Thoracic aorta (tissue), 2 donors: ENCODE results near the gene KLRC2. TPM values are rescaled to one million over a fixed set of nuclear protein-coding genes. Genes with fewer than 3 reads are reported as not detected.
"Not testable (repeated sequence)": the region's sequence is repeated elsewhere in the genome, so short reads cannot be mapped to it uniquely, and the experiment has no call there.

ENCODE experiments used
- ATAC-seq: fragments of 150-250 bp; one replicate; pipeline ENCODE4 v1.8.0; 2017; ENCODE audit warnings: low read depth; ENCODE audit not compliant: insufficient number of reproducible peaks, low FRiP score
- DNase-seq: peaks from one replicate; pipeline ENCODE4 v3.0.0-alpha.2; 2020; ENCODE audit warnings: low spot score
- H3K27ac ChIP-seq, 2 donors: fragments of 200-600 bp; sonication (generic); 1 replicate in 1 of 2; 2 replicates in 1 of 2; pipeline ENCODE4 v1.5.1; 2016; ENCODE audit warnings: mild to moderate bottlenecking in 2 of 2, moderate library complexity in 2 of 2
- H3K27me3 ChIP-seq: fragments of 200-600 bp; sonication (generic); replicated peaks from 2 replicates; pipeline ENCODE4 v1.6.0; 2016; ENCODE audit warnings: mild to moderate bottlenecking; ENCODE audit not compliant: insufficient read depth
- H3K36me3 ChIP-seq: fragments of 200-600 bp; sonication (generic); one replicate; pipeline ENCODE4 v1.5.1; 2016
- H3K4me1 ChIP-seq, 2 donors: fragments of 200-600 bp; sonication (generic); 1 replicate in 1 of 2; 2 replicates in 1 of 2; pipeline versions ENCODE4 v1.5.1 to v1.6.0; 2016; ENCODE audit warnings: low read depth in 2 of 2, mild to moderate bottlenecking in 1 of 2; ENCODE audit not compliant: control insufficient read depth in 1 of 2
- H3K4me3 ChIP-seq: fragments of 200-600 bp; sonication (generic); 2 replicates; pipeline ENCODE4 v1.5.1; 2016; ENCODE audit warnings: mild to moderate bottlenecking
- H3K9me3 ChIP-seq: fragments of 200-600 bp; sonication (generic); 2 replicates; pipeline ENCODE4 v1.5.1; 2016
- CTCF ChIP-seq: fragments of 200-600 bp; sonication (generic); IDR thresholded peaks from one replicate; pipeline ENCODE4 v1.5.1; 2019; ENCODE audit warnings: antibody characterized with exemption
- total RNA-seq, 2 donors: library from RNA; depleted of rRNA; stranded (reverse); fragments of >200 nt; gene quantifications; one replicate each; pipeline versions ENCODE4 v1.1.0 to v1.2.3, GENCODE V29; 2016

KLRC2 gene
- total RNA-seq, 2 donors from 2014 or later: not detected

GRCh38 chr12:10388624-10389413, 47.0 kb downstream of the KLRC2 start:
- Histone ChIP-seq H3K27ac (no peak overlapping the region), H3K4me1 (peaks cover 3 to 4% of the 10 kb centered on the region in 2 donors), H3K9me3 (no peaks in the 10 kb centered on the region), H3K4me3 (peak overlapping the region; percentile 3), H3K36me3 (no peaks in the 10 kb centered on the region), H3K27me3 (no peaks in the 10 kb centered on the region)
- ATAC-seq (no peak), DNase-seq (no peak)
- TF ChIP-seq CTCF: no peak

GRCh38 chr12:10387498-10387897, 48.3 kb downstream of the KLRC2 start:
- H3K9me3 ChIP-seq, H3K27ac ChIP-seq, H3K27me3 ChIP-seq, H3K36me3 ChIP-seq, H3K4me3 ChIP-seq, H3K4me1 ChIP-seq, DNase-seq, ATAC-seq: not testable (repeated sequence)

- H3K4me3 ChIP-seq: no peak overlapping the region
- H3K4me1 ChIP-seq: no peaks in the 10 kb centered on the region
- H3K36me3 ChIP-seq: no peaks in the 10 kb centered on the region
- DNase-seq: no peak
- H3K27me3 ChIP-seq: no peaks in the 10 kb centered on the region
- H3K9me3 ChIP-seq: no peaks in the 10 kb centered on the region
- no peak overlapping the region for H3K27ac ChIP-seq
- no peak for TF ChIP-seq CTCF
- ATAC-seq: no peak
Observed at GRCh38 chr12:10386857-10387256, 49.0 kb downstream of the KLRC2 start.

GRCh38 chr12:10385166-10385613, 50.6 kb downstream of the KLRC2 start:
- Histone ChIP-seq H3K27me3 (no peaks in the 10 kb centered on the region), H3K36me3 (no peaks in the 10 kb centered on the region), H3K9me3 (no peaks in the 10 kb centered on the region), H3K4me1 (no peaks in the 10 kb centered on the region), H3K4me3 (no peak overlapping the region), H3K27ac (no peak overlapping the region)
- ATAC-seq (no peak), DNase-seq (no peak)
- TF ChIP-seq CTCF: no peak

GRCh38 chr12:10384191-10384590, 51.6 kb downstream of the KLRC2 start:
- no peaks in the 10 kb centered on the region for H3K4me1 ChIP-seq
- H3K36me3 ChIP-seq: no peaks in the 10 kb centered on the region
- no peak overlapping the region for H3K4me3 ChIP-seq
- ATAC-seq (no peak), DNase-seq (no peak)
- no peak overlapping the region for H3K27ac ChIP-seq
- H3K9me3 ChIP-seq: no peaks in the 10 kb centered on the region
- no peaks in the 10 kb centered on the region for H3K27me3 ChIP-seq
- no peak for TF ChIP-seq CTCF
